Cortex of kidney (tissue), 1 donor: Measurements from ENCODE around the gene PAM16.

Experiments
- DNase-seq: peaks from one replicate; lab custom pipeline; 2025; lab: John Stamatoyannopoulos, UW

Gene PAM16

GRCh38 chr16:4383591-4384444 is 32.7 kb upstream of the PAM16 start:
- no peak for DNase-seq

- no peak for DNase-seq
Measured at GRCh38 chr16:4382795-4383357, 31.8 kb upstream of the PAM16 start.

GRCh38 chr16:4381935-4382794 is 31.0 kb upstream of the PAM16 start:
- DNase-seq = no peak

GRCh38 chr16:4381072-4381934 is 30.2 kb upstream of the PAM16 start:
- no peak for DNase-seq

- DNase-seq = no peak
Measured at GRCh38 chr16:4380119-4381063, 29.3 kb upstream of the PAM16 start.

- no peak for DNase-seq
Measured at GRCh38 chr16:4378999-4379690, 28.0 kb upstream of the PAM16 start.

- DNase-seq = no peak
Measured at GRCh38 chr16:4378161-4378666, 27.1 kb upstream of the PAM16 start.

GRCh38 chr16:4377573-4378154 is 26.5 kb upstream of the PAM16 start:
- DNase-seq = no peak

- no peak for DNase-seq
Measured at GRCh38 chr16:4376893-4377572, 25.9 kb upstream of the PAM16 start.

- no peak for DNase-seq
Measured at GRCh38 chr16:4376126-4376892, 25.2 kb upstream of the PAM16 start.

GRCh38 chr16:4375717-4376116 is 24.6 kb upstream of the PAM16 start:
- DNase-seq = no peak

GRCh38 chr16:4373909-4374742 is 23.0 kb upstream of the PAM16 start:
- no peak for DNase-seq

- DNase-seq = no peak
Measured at GRCh38 chr16:4373356-4373908, 22.3 kb upstream of the PAM16 start.

GRCh38 chr16:4372578-4373355 is 21.6 kb upstream of the PAM16 start:
- DNase-seq = no peak

GRCh38 chr16:4372001-4372577 is 21.0 kb upstream of the PAM16 start:
- DNase-seq = no peak
